BE2C (cell line): Measurements from ENCODE around the gene GNG11.

Experiments
- DNase-seq: peaks from one replicate; pipeline ENCODE4 v3.0.0-alpha.2; 2020
- H3K27me3 ChIP-seq: fragments of 250-450 bp; sonication (Bioruptor Pico); 2 replicates; pipeline ENCODE4 v1.5.1; 2020; ENCODE audit warnings: mild to moderate bottlenecking
- H3K36me3 ChIP-seq: fragments of 250-450 bp; sonication (Bioruptor Pico); 2 replicates; pipeline ENCODE4 v1.5.1; 2020; ENCODE audit warnings: mild to moderate bottlenecking
- H3K4me1 ChIP-seq: fragments of 250-450 bp; sonication (Bioruptor Pico); 2 replicates; pipeline ENCODE4 v1.5.1; 2020
- H3K4me3 ChIP-seq: 2 replicates; pipeline ENCODE4 v1.5.1; 2011; ENCODE audit warnings: low read depth, low read length
- H3K9me3 ChIP-seq: fragments of 250-450 bp; sonication (Bioruptor Pico); 2 replicates; pipeline ENCODE4 v1.5.1; 2020
- CTCF ChIP-seq: IDR thresholded peaks from 2 replicates; pipeline ENCODE4 v1.5.1; 2012; ENCODE audit warnings: mild to moderate bottlenecking, low read depth, low read length

Gene GNG11

GRCh38 chr7:93943816-93944540 lies 22.4 kb downstream of the GNG11 start:
- Histone ChIP-seq H3K4me1 (no peaks in the 10 kb centered on the region), H3K27me3 (no peaks in the 10 kb centered on the region), H3K36me3 (no peaks in the 10 kb centered on the region), H3K4me3 (no peak overlapping the region), H3K9me3 (no peaks in the 10 kb centered on the region)
- TF ChIP-seq CTCF = no peak
- DNase-seq = no peak

- Histone ChIP-seq H3K27me3 (no peaks in the 10 kb centered on the region), H3K4me1 (no peaks in the 10 kb centered on the region), H3K36me3 (no peaks in the 10 kb centered on the region), H3K9me3 (no peaks in the 10 kb centered on the region), H3K4me3 (no peak overlapping the region)
- no peak for DNase-seq
- no peak for TF ChIP-seq CTCF
These were observed 23.1 kb downstream of the GNG11 start for GRCh38 chr7:93944673-93945072.

- TF ChIP-seq CTCF = no peak
These were observed 23.5 kb downstream of the GNG11 start for GRCh38 chr7:93945083-93945482.

GRCh38 chr7:93945756-93946535 lies 24.4 kb downstream of the GNG11 start:
- no peak for DNase-seq
- Histone ChIP-seq H3K36me3 (no peaks in the 10 kb centered on the region), H3K4me3 (no peak overlapping the region), H3K4me1 (no peaks in the 10 kb centered on the region), H3K27me3 (no peaks in the 10 kb centered on the region), H3K9me3 (no peaks in the 10 kb centered on the region)
- TF ChIP-seq CTCF = no peak

More at GRCh38 chr7:93945083-93945482, 23.5 kb downstream of the GNG11 start:
- H3K9me3 ChIP-seq = no peaks in the 10 kb centered on the region
- no peaks in the 10 kb centered on the region for H3K4me1 ChIP-seq
- no peak overlapping the region for H3K4me3 ChIP-seq
- no peaks in the 10 kb centered on the region for H3K27me3 ChIP-seq
- H3K36me3 ChIP-seq = no peaks in the 10 kb centered on the region
- no peak for DNase-seq

- Histone ChIP-seq H3K27me3 (no peaks in the 10 kb centered on the region), H3K36me3 (no peaks in the 10 kb centered on the region), H3K9me3 (no peaks in the 10 kb centered on the region), H3K4me3 (no peak overlapping the region), H3K4me1 (no peaks in the 10 kb centered on the region; the same call in 1 of the 2 replicates)
- DNase-seq = no peak
- no peak for TF ChIP-seq CTCF
These were observed 26.6 kb downstream of the GNG11 start for GRCh38 chr7:93948106-93948505.

GRCh38 chr7:93948873-93949272 lies 27.3 kb downstream of the GNG11 start:
- H3K36me3 ChIP-seq = no peaks in the 10 kb centered on the region
- no peak for DNase-seq
- no peaks in the 10 kb centered on the region; the same call in 1 of the 2 replicates for H3K4me1 ChIP-seq
- H3K27me3 ChIP-seq = no peaks in the 10 kb centered on the region
- H3K4me3 ChIP-seq = no peak overlapping the region
- no peaks in the 10 kb centered on the region for H3K9me3 ChIP-seq
- no peak for TF ChIP-seq CTCF
